Activated naive CD4-positive, alpha-beta T cell treated with anti-CD3 and anti-CD28 coated beads, Interleukin-2, amount 50 U/mL, for 72 hours (primary cell): ENCODE results near the gene IL36B. TPM values are rescaled to one million over a fixed set of nuclear protein-coding genes. Genes with fewer than 3 reads are reported as not detected.
A peak's percentile ranks its signal among the peaks of the same experiment; 100 is the strongest.

ENCODE experiments used
- ATAC-seq, 2 donors: fragments of 150-1000 bp; cut with Tn5 transposase; 2 replicates each; pipeline ENCODE4 v1.10.0; 2021; ENCODE audit warnings: mild to moderate bottlenecking in 2 of 2, moderate library complexity in 2 of 2
- DNase-seq, 2 donors: peaks; one replicate each; pipeline ENCODE4 v3.0.0; 2021 to 2022; ENCODE audit warnings: low spot score in 2 of 2
- H3K27ac Mint-ChIP-seq, 2 donors: one replicate each; pipeline ENCODE4 v1.8.0; 2022; ENCODE audit warnings: mild to moderate bottlenecking in 2 of 2, mixed read lengths in 2 of 2
- H3K36me3 Mint-ChIP-seq, 2 donors: one replicate each; pipeline ENCODE4 v1.8.0; 2022; ENCODE audit warnings: mixed read lengths in 2 of 2
- H3K9me3 Mint-ChIP-seq, 2 donors: one replicate each; pipeline ENCODE4 v1.8.0; 2022; ENCODE audit warnings: mixed read lengths in 2 of 2
- total RNA-seq, 2 donors: library from RNA; stranded (reverse); gene quantifications; one replicate each; pipeline ENCODE4 v1.2.3, GENCODE V29; 2022

Gene IL36B
- total RNA-seq, 2 donors from 2014 or later: not detected

DNA sequence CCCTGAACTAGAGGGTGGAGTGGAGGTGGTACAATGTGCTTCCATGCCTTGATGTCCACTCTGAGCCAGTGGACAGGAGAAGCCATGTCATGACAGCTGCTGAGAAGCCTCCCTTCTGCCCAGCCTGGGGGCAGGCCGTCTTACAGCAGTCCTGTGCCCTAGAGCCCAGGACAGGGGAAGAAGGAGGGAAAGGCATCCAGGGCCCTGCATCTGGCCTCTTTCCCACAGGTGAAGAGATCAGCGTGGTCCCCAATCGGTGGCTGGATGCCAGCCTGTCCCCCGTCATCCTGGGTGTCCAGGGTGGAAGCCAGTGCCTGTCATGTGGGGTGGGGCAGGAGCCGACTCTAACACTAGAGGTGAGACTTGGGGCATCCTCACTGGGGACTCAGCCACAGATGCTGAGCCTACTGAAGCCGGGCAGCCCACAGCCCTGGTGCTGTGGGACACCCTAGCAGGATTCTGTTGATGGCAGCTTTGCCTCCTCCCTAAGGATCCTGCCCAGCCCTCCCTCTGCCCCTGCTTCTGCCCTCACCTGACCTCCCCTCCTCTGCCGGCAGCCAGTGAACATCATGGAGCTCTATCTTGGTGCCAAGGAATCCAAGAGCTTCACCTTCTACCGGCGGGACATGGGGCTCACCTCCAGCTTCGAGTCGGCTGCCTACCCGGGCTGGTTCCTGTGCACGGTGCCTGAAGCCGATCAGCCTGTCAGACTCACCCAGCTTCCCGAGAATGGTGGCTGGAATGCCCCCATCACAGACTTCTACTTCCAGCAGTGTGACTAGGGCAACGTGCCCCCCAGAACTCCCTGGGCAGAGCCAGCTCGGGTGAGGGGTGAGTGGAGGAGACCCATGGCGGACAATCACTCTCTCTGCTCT is 9.5 kb upstream of the IL36B start:
- no peaks in the 10 kb centered on the region for H3K36me3 Mint-ChIP-seq
- DNase-seq (no peak), ATAC-seq (no peak)
- no peak overlapping the region for H3K27ac Mint-ChIP-seq
- no peaks in the 10 kb centered on the region for H3K9me3 Mint-ChIP-seq

- ATAC-seq (no peak), DNase-seq (no peak)
- H3K9me3 Mint-ChIP-seq: peaks cover 2 to 4% of the 10 kb centered on the region in 2 donors
- H3K27ac Mint-ChIP-seq: no peak overlapping the region
- peaks cover 0 to 2% of the 10 kb centered on the region in 2 donors for H3K36me3 Mint-ChIP-seq
These were observed 8.6 kb upstream of the IL36B start for GRCh38 chr2:113061241-113061640.

GRCh38 chr2:113060796-113061195 is 8.1 kb upstream of the IL36B start:
- H3K9me3 Mint-ChIP-seq: peaks cover 4 to 8% of the 10 kb centered on the region in 2 donors
- DNase-seq (no peak), ATAC-seq (no peak)
- peaks cover 1 to 7% of the 10 kb centered on the region in 2 donors for H3K36me3 Mint-ChIP-seq
- H3K27ac Mint-ChIP-seq: no peak overlapping the region

- ATAC-seq (no peak), DNase-seq (no peak)
- Mint-ChIP-seq H3K36me3 (peaks cover 5 to 11% of the 10 kb centered on the region in 2 donors), H3K27ac (peak overlapping the region in 1 of 2 donors; percentile 24), H3K9me3 (peaks cover 8 to 12% of the 10 kb centered on the region in 2 donors)
These were observed 7.7 kb upstream of the IL36B start for GRCh38 chr2:113060396-113060795.

- no peak for ATAC-seq
- H3K36me3 Mint-ChIP-seq: peaks cover 17 to 22% of the 10 kb centered on the region in 2 donors
These were observed 6.6 kb upstream of the IL36B start, which contains the start of gene IL36RN for GRCh38 chr2:113058998-113059960. IL36RN (plus strand) TSS chr2:113059198; CDS start chr2:113059439, 241 bp downstream.

DNA sequence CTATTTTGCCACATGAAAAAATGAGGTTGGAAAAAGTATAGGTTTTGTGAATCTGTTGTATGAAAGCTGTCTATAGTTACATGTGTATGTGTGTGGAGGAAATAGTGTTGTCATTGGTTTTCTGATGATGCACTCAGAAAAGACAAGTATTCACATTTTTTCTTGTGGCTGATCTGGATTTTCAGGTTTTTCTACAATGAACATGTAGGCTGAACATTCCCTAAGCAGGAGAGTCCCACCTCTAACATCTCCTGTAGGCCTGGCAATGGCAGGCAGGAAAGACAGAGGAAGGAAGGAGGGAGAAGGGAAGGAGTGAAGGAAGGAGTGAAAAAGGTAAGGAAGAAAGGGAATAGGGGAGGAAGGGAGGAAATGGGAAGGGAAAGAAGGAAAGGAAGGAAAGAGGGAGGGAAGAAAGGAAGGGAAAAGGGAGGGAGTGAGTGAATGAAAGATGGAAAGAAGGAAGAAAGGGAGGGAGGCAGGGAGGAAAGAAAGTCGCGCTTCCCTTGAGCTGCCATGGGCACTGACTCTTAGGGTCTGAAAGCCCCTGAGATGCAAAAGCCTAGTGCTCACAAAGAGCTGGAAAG is 5.8 kb upstream of the IL36B start:
- H3K9me3 Mint-ChIP-seq: peaks cover 26 to 27% of the 10 kb centered on the region in 2 donors
- H3K27ac Mint-ChIP-seq: no peak overlapping the region
- no peak for ATAC-seq
- no peak for DNase-seq
- H3K36me3 Mint-ChIP-seq: peaks cover 23 to 30% of the 10 kb centered on the region in 2 donors

More at GRCh38 chr2:113058998-113059960, 6.6 kb upstream of the IL36B start, which contains the start of gene IL36RN:
- no peak for DNase-seq
- Mint-ChIP-seq H3K9me3 (peaks cover 20% of the 10 kb centered on the region in 2 donors), H3K27ac (no peak within 1 kb of the TSS)

DNA sequence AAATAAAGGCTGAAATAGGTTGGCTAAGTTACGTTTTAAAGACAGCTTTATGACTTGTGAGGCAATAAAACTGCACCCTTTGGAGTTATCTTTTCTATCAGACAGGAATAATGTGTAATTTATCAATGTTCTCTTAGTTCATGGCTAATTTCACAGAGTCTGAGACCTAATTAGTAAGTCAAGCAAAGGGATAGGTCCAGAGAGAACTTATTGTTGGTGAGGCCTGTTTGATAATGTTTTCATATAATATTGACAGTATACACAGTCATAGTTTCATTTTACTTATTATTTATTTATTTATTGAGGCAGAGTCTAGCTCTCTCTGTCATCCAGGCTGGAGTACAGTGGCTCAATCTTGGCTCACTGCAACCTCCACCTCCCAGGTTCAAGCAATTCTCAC is 4.5 kb upstream of the IL36B start:
- no peak for ATAC-seq
- Mint-ChIP-seq H3K9me3 (peaks cover 26 to 30% of the 10 kb centered on the region in 2 donors), H3K27ac (no peak overlapping the region), H3K36me3 (peaks cover 23 to 33% of the 10 kb centered on the region in 2 donors)
- no peak for DNase-seq

GRCh38 chr2:113056521-113056920 is 3.9 kb upstream of the IL36B start:
- Mint-ChIP-seq H3K9me3 (peaks cover 26 to 30% of the 10 kb centered on the region in 2 donors), H3K36me3 (peaks cover 23 to 33% of the 10 kb centered on the region in 2 donors), H3K27ac (no peak overlapping the region)
- peak; percentile 36 to 60 for ATAC-seq
- DNase-seq: no peak

DNA sequence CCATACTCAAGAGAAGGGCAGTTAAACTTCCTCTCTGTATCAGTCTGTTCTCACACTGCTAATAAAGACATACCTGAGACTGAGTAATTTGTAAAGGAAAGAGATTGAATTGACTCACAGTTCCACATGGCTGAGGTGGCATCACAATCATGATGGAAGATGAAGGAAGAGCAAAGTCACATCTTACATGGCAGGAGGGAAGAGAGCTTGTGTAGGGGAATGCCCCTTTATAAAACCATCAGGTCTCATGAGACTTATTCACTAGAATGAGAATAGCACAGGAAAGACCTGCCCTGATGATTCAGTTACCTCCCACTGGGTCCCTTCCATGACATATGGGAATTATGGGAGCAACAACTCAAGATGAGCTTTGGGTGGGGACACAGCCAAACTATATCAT is 1.4 kb upstream of the IL36B start:
- peaks cover 26 to 39% of the 10 kb centered on the region in 2 donors for H3K9me3 Mint-ChIP-seq
- DNase-seq (no peak), ATAC-seq (peak; percentile 50 to 86)
- no peak overlapping the region for H3K27ac Mint-ChIP-seq
- peaks cover 23 to 33% of the 10 kb centered on the region in 2 donors for H3K36me3 Mint-ChIP-seq

DNA sequence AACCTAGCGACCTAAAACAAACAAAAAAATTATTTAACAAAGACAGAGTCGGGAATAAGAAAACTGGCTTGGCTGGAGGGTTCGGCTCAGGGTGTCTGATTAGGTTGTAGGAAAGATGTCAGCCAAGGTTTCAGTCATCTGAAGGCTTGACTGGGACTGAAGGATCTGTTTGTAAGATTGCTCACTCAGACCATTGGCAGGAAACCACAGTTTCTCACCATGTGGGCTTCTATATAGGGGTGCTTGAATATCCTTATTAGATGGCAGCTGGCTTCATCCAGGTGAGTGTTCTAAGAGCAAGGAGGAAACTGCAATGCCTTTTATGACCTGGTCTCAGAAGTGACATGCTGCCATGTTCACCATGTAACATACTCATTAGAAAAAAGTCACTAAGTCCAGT is 999 bp upstream of the IL36B start:
- ATAC-seq (peak; percentile 48 to 58), DNase-seq (no peak)
- peaks cover 23 to 33% of the 10 kb centered on the region in 2 donors for H3K36me3 Mint-ChIP-seq
- peaks cover 26 to 39% of the 10 kb centered on the region in 2 donors for H3K9me3 Mint-ChIP-seq
- H3K27ac Mint-ChIP-seq: no peak overlapping the region

GRCh38 chr2:113050921-113051895 is 1.5 kb downstream of the IL36B start:
- Mint-ChIP-seq H3K9me3 (peaks cover 24 to 34% of the 10 kb centered on the region in 2 donors), H3K36me3 (peaks cover 23 to 30% of the 10 kb centered on the region in 2 donors), H3K27ac (no peak overlapping the region)
- DNase-seq (no peak), ATAC-seq (no peak)

- ATAC-seq: no peak
- Mint-ChIP-seq H3K9me3 (peaks cover 0 to 9% of the 10 kb centered on the region in 2 donors), H3K27ac (no peak overlapping the region), H3K36me3 (no peaks in the 10 kb centered on the region)
- no peak for DNase-seq
These were observed 6.2 kb downstream of the IL36B start for GRCh38 chr2:113046465-113046864.

- Mint-ChIP-seq H3K27ac (no peak overlapping the region), H3K36me3 (no peaks in the 10 kb centered on the region), H3K9me3 (no peaks in the 10 kb centered on the region)
- no peak for DNase-seq
- ATAC-seq: no peak
These were observed 10.8 kb downstream of the IL36B start for GRCh38 chr2:113041871-113042270.

- Mint-ChIP-seq H3K27ac (no peak overlapping the region), H3K9me3 (no peaks in the 10 kb centered on the region), H3K36me3 (no peaks in the 10 kb centered on the region)
- ATAC-seq: no peak
- DNase-seq: no peak
These were observed 12.9 kb downstream of the IL36B start for GRCh38 chr2:113039719-113040118.

DNA sequence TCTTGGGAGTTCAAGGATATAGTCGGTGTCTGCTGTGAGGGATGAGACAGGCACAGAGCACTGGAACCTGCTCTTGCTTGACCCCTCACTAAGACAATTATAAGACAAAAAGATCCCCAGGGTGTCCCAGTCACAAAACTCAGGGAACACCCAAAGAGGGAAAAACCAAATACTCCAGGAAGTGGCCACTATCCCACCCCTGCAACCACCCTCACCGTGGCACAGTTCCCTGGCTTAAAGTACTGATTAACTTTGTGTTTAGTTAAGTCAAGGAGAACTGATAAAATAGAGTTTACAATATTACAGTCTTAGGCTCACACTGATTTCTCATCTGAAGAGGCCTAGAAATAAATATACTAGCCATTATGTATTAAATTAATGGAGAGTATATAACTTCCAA is 13.5 kb downstream of the IL36B start:
- H3K27ac Mint-ChIP-seq: no peak overlapping the region
- H3K9me3 Mint-ChIP-seq: no peaks in the 10 kb centered on the region

More for the DNA sequence above, 13.5 kb downstream of the IL36B start:
- DNase-seq: no peak
- no peak for ATAC-seq
- no peaks in the 10 kb centered on the region for H3K36me3 Mint-ChIP-seq
